Mammary epithelial cell (primary cell): ENCODE measurements around the gene TIMMDC1.

Experiments
- EZH2 ChIP-seq: IDR thresholded peaks from 2 replicates; pipeline ENCODE4 v1.6.1; 2012; ENCODE audit warnings: low read length, inconsistent platforms, borderline replicate concordance
- TF ChIP-seq, protein P1 (sequence below), 2 donors: IDR thresholded peaks in 1 of 2; conservative IDR thresholded peaks in 1 of 2; 2 replicates each; pipeline ENCODE4 v1.5.1; 2011 to 2012; ENCODE audit warnings: inconsistent platforms in 2 of 2, low read length in 2 of 2, mild to moderate bottlenecking in 2 of 2, control low read depth in 1 of 2, low read depth in 1 of 2; ENCODE audit not compliant: insufficient read depth in 1 of 2; ENCODE audit errors: extremely low read depth in 1 of 2

- TF ChIP-seq, protein P1, sequence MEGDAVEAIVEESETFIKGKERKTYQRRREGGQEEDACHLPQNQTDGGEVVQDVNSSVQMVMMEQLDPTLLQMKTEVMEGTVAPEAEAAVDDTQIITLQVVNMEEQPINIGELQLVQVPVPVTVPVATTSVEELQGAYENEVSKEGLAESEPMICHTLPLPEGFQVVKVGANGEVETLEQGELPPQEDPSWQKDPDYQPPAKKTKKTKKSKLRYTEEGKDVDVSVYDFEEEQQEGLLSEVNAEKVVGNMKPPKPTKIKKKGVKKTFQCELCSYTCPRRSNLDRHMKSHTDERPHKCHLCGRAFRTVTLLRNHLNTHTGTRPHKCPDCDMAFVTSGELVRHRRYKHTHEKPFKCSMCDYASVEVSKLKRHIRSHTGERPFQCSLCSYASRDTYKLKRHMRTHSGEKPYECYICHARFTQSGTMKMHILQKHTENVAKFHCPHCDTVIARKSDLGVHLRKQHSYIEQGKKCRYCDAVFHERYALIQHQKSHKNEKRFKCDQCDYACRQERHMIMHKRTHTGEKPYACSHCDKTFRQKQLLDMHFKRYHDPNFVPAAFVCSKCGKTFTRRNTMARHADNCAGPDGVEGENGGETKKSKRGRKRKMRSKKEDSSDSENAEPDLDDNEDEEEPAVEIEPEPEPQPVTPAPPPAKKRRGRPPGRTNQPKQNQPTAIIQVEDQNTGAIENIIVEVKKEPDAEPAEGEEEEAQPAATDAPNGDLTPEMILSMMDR (conservative IDR thresholded peaks at IDR 0.05 in 1 of 2, IDR thresholded peaks at IDR 0.05 in 1 of 2; ENCODE audit: extremely low read depth in 1 of 2, insufficient read depth in 1 of 2, low read depth in 1 of 2, low read length in 2 of 2): peak in 1 of 2 donors; percentile 7
- no peak for TF ChIP-seq EZH2
Observed at GRCh38 chr3:119463171-119464169, 34.9 kb upstream of the TIMMDC1 start, which contains the start of gene TMEM39A.
